Neural cell (in vitro differentiated cells): ENCODE measurements around the gene ZNF384. TPM values are rescaled to one million over a fixed set of nuclear protein-coding genes. Genes with fewer than 3 reads are reported as not detected.

Experiments
- H2AFZ ChIP-seq: fragments of 200-600, 300-800 bp; sonication (generic), shearing (Covaris generic); 2 replicates; pipeline ENCODE4 v1.6.0; 2014; ENCODE audit warnings: low read depth, mild to moderate bottlenecking, antibody characterized with exemption, low read length, moderate library complexity
- H3F3A ChIP-seq: fragments of 200-600 bp; shearing (Covaris generic); 2 replicates; pipeline ENCODE4 v1.6.1; 2016; ENCODE audit warnings: mild to moderate bottlenecking, moderate library complexity, mixed read lengths, antibody characterized with exemption, low read length; ENCODE audit not compliant: insufficient read depth, poor library complexity, severe bottlenecking
- H3K27ac ChIP-seq: fragments of 200-600, 300-800 bp; sonication (generic), shearing (Covaris generic); 2 replicates; pipeline ENCODE4 v1.5.1; 2014; ENCODE audit warnings: mild to moderate bottlenecking, low read length, moderate library complexity
- H3K27me3 ChIP-seq: fragments of 300-800, 200-600 bp; sonication (generic), shearing (Covaris generic); 2 replicates; pipeline ENCODE4 v1.6.0; 2014; ENCODE audit warnings: mild to moderate bottlenecking, low read depth, low read length, moderate library complexity; ENCODE audit not compliant: insufficient read depth
- H3K36me3 ChIP-seq: fragments of 300-800, 200-600 bp; sonication (generic), shearing (Covaris generic); 2 replicates; pipeline ENCODE4 v1.5.1; 2014; ENCODE audit warnings: mild to moderate bottlenecking, antibody characterized with exemption, low read length, moderate library complexity; ENCODE audit not compliant: insufficient read depth
- H3K4me2 ChIP-seq: fragments of 300-800, 200-600 bp; sonication (generic), shearing (Covaris generic); 2 replicates; pipeline ENCODE4 v1.6.0; 2014; ENCODE audit warnings: mild to moderate bottlenecking, low read length
- H3K4me3 ChIP-seq: fragments of 300-800, 200-600 bp; sonication (generic), shearing (Covaris generic); 2 replicates; pipeline ENCODE4 v1.5.1; 2014; ENCODE audit warnings: mild to moderate bottlenecking, low read length, moderate library complexity
- H3K79me2 ChIP-seq: fragments of 200-600 bp; shearing (Covaris generic); replicated peaks from 2 replicates; pipeline ENCODE4 v1.6.0; 2014; ENCODE audit warnings: mild to moderate bottlenecking, low read length, moderate library complexity; ENCODE audit not compliant: insufficient read depth
- H3K9ac ChIP-seq: fragments of 300-800, 200-600 bp; sonication (generic), shearing (Covaris generic); 2 replicates; pipeline ENCODE4 v1.6.1; 2016; ENCODE audit warnings: mild to moderate bottlenecking, low read length, mixed read lengths
- H3K9me2 ChIP-seq: fragments of 200-600 bp; shearing (Covaris generic); 2 replicates; pipeline ENCODE4 v1.6.1; 2016; ENCODE audit warnings: mild to moderate bottlenecking, low read length, mixed read lengths; ENCODE audit not compliant: insufficient read depth
- H3K9me3 ChIP-seq: fragments of 200-600, 300-800 bp; sonication (generic), shearing (Covaris generic); 2 replicates; pipeline ENCODE4 v1.6.1; 2016; ENCODE audit warnings: mild to moderate bottlenecking, mixed run types, low read length, moderate library complexity, mixed read lengths
- H4K20me1 ChIP-seq: fragments of 200-600 bp; shearing (Covaris generic); 2 replicates; pipeline ENCODE4 v1.6.1; 2016; ENCODE audit warnings: mild to moderate bottlenecking, mixed run types; ENCODE audit not compliant: insufficient read depth
- CTCF ChIP-seq: fragments of 450-650 bp; IDR thresholded peaks from 2 replicates; pipeline ENCODE4 v1.5.1; 2014; ENCODE audit warnings: antibody characterized with exemption, mild to moderate bottlenecking, moderate library complexity; ENCODE audit not compliant: poor library complexity, severe bottlenecking
- EP300 ChIP-seq: fragments of 450-650 bp; conservative IDR thresholded peaks from 2 replicates; pipeline ENCODE4 v1.6.1; 2014; ENCODE audit warnings: antibody characterized with exemption, mild to moderate bottlenecking, moderate library complexity; ENCODE audit not compliant: poor library complexity, severe bottlenecking
- EZH2 ChIP-seq: fragments of 200-600, 300-800 bp; shearing (Covaris generic), sonication (generic); IDR thresholded peaks from 2 replicates; pipeline ENCODE4 v1.6.1; 2014; ENCODE audit warnings: antibody characterized with exemption, low read length, borderline replicate concordance, mild to moderate bottlenecking; ENCODE audit not compliant: insufficient read depth, poor library complexity, severe bottlenecking
- MXI1 ChIP-seq: fragments of 450-650 bp; conservative IDR thresholded peaks from 2 replicates; pipeline ENCODE4 v1.6.1; 2014; ENCODE audit warnings: antibody characterized with exemption, mild to moderate bottlenecking; ENCODE audit not compliant: poor library complexity, severe bottlenecking
- POLR2AphosphoS5 ChIP-seq: IDR thresholded peaks from 2 replicates; pipeline ENCODE4 v1.6.1; 2012
- RAD21 ChIP-seq: fragments of 450-650 bp; conservative IDR thresholded peaks from 2 replicates; pipeline ENCODE4 v1.6.1; 2014; ENCODE audit warnings: antibody characterized with exemption, mild to moderate bottlenecking, moderate library complexity
- SMC3 ChIP-seq: fragments of 450-650 bp; conservative IDR thresholded peaks from 2 replicates; pipeline ENCODE4 v1.6.1; 2014; ENCODE audit warnings: antibody characterized with exemption, mild to moderate bottlenecking, moderate library complexity; ENCODE audit not compliant: poor library complexity
- TAF1 ChIP-seq: IDR thresholded peaks from 2 replicates; pipeline ENCODE4 v1.6.1; 2012; ENCODE audit warnings: low read depth
- polyA plus RNA-seq: library from polyadenylated mRNA; depleted of rRNA; stranded (reverse); fragments of >200 nt; gene quantifications from 2 replicates; pipeline ENCODE4 v1.2.3, GENCODE V29; 2014
- TF ChIP-seq, protein P1 (sequence below): IDR thresholded peaks from 2 replicates; pipeline ENCODE4 v1.6.1; 2012; ENCODE audit warnings: borderline replicate concordance

ZNF384 gene
- polyA plus RNA-seq, 1 donor from 2014 or later = 25.8 TPM

DNA sequence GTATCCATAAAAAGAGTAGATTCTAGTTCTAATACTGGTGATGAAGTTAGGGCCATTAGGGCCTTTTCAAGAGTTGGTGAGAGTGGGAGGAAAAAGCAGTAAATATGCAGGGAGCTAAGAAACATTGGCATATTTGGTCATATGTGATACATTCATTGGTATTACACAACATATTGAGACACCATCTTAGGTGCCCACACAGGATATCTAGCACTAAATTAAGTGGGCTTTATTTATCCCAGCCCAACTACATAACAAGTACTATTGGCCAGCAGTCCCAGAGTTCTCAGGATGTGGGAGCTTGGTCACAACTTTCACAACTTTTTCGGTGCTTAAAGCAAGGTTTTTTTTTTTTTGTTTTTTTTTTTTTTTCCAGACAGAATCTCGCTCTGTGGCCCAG, 24.3 kb downstream of the ZNF384 start:
- peaks cover 19% of the 10 kb centered on the region for H3K79me2 ChIP-seq
- no peak overlapping the region for H3K4me2 ChIP-seq
- no peaks in the 10 kb centered on the region for H4K20me1 ChIP-seq
- H3K27ac ChIP-seq = no peak overlapping the region
- no peak overlapping the region for H3K9ac ChIP-seq
- H3K27me3 ChIP-seq = no peaks in the 10 kb centered on the region
- no peaks in the 10 kb centered on the region for H3K9me3 ChIP-seq
- no peaks in the 10 kb centered on the region for H3K9me2 ChIP-seq
- H3K4me3 ChIP-seq = no peak overlapping the region
- TF ChIP-seq SMC3 (no peak), TAF1 (no peak), CTCF (no peak)
- H2AFZ ChIP-seq = no peak overlapping the region
- no peaks in the 10 kb centered on the region for H3K36me3 ChIP-seq
- no peaks in the 10 kb centered on the region for H3F3A ChIP-seq

- Histone ChIP-seq H3K27me3 (no peaks in the 10 kb centered on the region), H3K4me3 (peak within 1 kb of the TSS; percentile 77), H2AFZ (peak within 1 kb of the TSS; percentile 76), H4K20me1 (no peaks in the 10 kb centered on the region), H3K9me3 (no peaks in the 10 kb centered on the region), H3K27ac (peak within 1 kb of the TSS; percentile 97), H3K36me3 (no peaks in the 10 kb centered on the region), H3K9me2 (no peaks in the 10 kb centered on the region), H3K4me2 (peak within 1 kb of the TSS; percentile 94), H3K9ac (peak within 1 kb of the TSS; percentile 95), H3F3A (no peaks in the 10 kb centered on the region), H3K79me2 (peaks cover 31% of the 10 kb centered on the region)
- peak; percentile 77 for TF ChIP-seq MXI1
- TF ChIP-seq SMC3 = peak; percentile 55
- peak; percentile 31 for TF ChIP-seq CTCF
- peak; percentile 100 for TF ChIP-seq POLR2AphosphoS5
- TF ChIP-seq, protein P1, sequence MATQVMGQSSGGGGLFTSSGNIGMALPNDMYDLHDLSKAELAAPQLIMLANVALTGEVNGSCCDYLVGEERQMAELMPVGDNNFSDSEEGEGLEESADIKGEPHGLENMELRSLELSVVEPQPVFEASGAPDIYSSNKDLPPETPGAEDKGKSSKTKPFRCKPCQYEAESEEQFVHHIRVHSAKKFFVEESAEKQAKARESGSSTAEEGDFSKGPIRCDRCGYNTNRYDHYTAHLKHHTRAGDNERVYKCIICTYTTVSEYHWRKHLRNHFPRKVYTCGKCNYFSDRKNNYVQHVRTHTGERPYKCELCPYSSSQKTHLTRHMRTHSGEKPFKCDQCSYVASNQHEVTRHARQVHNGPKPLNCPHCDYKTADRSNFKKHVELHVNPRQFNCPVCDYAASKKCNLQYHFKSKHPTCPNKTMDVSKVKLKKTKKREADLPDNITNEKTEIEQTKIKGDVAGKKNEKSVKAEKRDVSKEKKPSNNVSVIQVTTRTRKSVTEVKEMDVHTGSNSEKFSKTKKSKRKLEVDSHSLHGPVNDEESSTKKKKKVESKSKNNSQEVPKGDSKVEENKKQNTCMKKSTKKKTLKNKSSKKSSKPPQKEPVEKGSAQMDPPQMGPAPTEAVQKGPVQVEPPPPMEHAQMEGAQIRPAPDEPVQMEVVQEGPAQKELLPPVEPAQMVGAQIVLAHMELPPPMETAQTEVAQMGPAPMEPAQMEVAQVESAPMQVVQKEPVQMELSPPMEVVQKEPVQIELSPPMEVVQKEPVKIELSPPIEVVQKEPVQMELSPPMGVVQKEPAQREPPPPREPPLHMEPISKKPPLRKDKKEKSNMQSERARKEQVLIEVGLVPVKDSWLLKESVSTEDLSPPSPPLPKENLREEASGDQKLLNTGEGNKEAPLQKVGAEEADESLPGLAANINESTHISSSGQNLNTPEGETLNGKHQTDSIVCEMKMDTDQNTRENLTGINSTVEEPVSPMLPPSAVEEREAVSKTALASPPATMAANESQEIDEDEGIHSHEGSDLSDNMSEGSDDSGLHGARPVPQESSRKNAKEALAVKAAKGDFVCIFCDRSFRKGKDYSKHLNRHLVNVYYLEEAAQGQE = peak; percentile 96
- peak; percentile 76 for TF ChIP-seq TAF1
- peak; percentile 68 for TF ChIP-seq EP300
- TF ChIP-seq EZH2 = no peak
- peak; percentile 54 for TF ChIP-seq RAD21
Observed at GRCh38 chr12:6662906-6663742, 26.1 kb downstream of the ZNF384 start, which contains the start of gene ING4. Gene ING4 (minus strand): TSS chr12:6663119. CDS start chr12:6663101, 18 bp downstream.
